CD4-positive, alpha-beta T cell (primary cell): ENCODE measurements around the gene WAC. TPM values are rescaled to one million over a fixed set of nuclear protein-coding genes. Genes with fewer than 3 reads are reported as not detected.
A peak's percentile ranks its signal among the peaks of the same experiment; 100 is the strongest.
"Not testable (repeated sequence)": the region's sequence is repeated elsewhere in the genome, so short reads cannot be mapped to it uniquely, and the experiment has no call there.

ENCODE experiments used
- ATAC-seq: fragments of 200-7000 bp; cut with Tn5 transposase; one replicate; pipeline ENCODE4 v1.10.0; 2022; ENCODE audit warnings: mild to moderate bottlenecking; ENCODE audit not compliant: poor library complexity
- CTCF ChIA-PET: fragments of 350-600 bp; sonication (Branson Sonifier 250); formaldehyde crosslinking; loops from one replicate; lab custom pipeline; 2021; ENCODE audit warnings: antibody characterized with exemption, inconsistent platforms; lab: Charles Lee
- POLR2A ChIA-PET: fragments of 350-600 bp; sonication (Branson Sonifier 250); formaldehyde crosslinking; loops from one replicate; lab custom pipeline; 2021; ENCODE audit warnings: antibody characterized with exemption, inconsistent platforms; lab: Charles Lee
- DNase-seq, 14 experiments: peaks; one replicate each; pipeline ENCODE4 v3.0.0-alpha.2; 2013 to 2020; ENCODE audit warnings: mixed read lengths in 2 of 14
- H3K27ac ChIP-seq, 2 donors: one replicate each; pipeline versions ENCODE4 v1.5.1 to v1.7.0; 2013; ENCODE audit warnings: low read length in 2 of 2, low read depth in 1 of 2, mild to moderate bottlenecking in 1 of 2
- H3K27me3 ChIP-seq, 2 experiments: 1 replicate in 1 of 2; 2 replicates in 1 of 2; pipeline versions ENCODE4 v1.6.1 to v1.7.0; 2013; ENCODE audit warnings: low read length in 2 of 2, control low read depth in 1 of 2, mild to moderate bottlenecking in 1 of 2, moderate library complexity in 1 of 2; ENCODE audit not compliant: insufficient read depth in 2 of 2, control insufficient read depth in 1 of 2
- H3K36me3 ChIP-seq: one replicate; pipeline ENCODE4 v1.6.1; 2013; ENCODE audit warnings: low read length, control low read depth; ENCODE audit not compliant: insufficient read depth
- H3K4me1 ChIP-seq: one replicate; pipeline ENCODE4 v1.6.1; 2013; ENCODE audit warnings: low read length, control low read depth; ENCODE audit not compliant: insufficient read depth
- H3K4me3 ChIP-seq: one replicate; pipeline ENCODE4 v1.5.1; 2013; ENCODE audit warnings: mild to moderate bottlenecking, low read length, moderate library complexity
- H3K9me3 ChIP-seq, 2 experiments: 1 replicate in 1 of 2; 2 replicates in 1 of 2; pipeline versions ENCODE4 v1.6.1 to v1.7.0; 2013; ENCODE audit warnings: low read length in 2 of 2, mild to moderate bottlenecking in 2 of 2, control low read depth in 1 of 2, moderate library complexity in 1 of 2; ENCODE audit not compliant: control insufficient read depth in 1 of 2, insufficient read depth in 1 of 2
- H3K27ac Mint-ChIP-seq: one replicate; pipeline ENCODE4 v1.8.0; 2020; ENCODE audit warnings: mixed read lengths
- H3K27me3 Mint-ChIP-seq: one replicate; pipeline ENCODE4 v1.8.0; 2021; ENCODE audit warnings: mixed read lengths
- H3K36me3 Mint-ChIP-seq: one replicate; pipeline ENCODE4 v1.8.0; 2021; ENCODE audit warnings: low read depth, mixed read lengths
- H3K4me1 Mint-ChIP-seq: one replicate; pipeline ENCODE4 v1.8.0; 2021; ENCODE audit warnings: low read depth, mixed read lengths
- H3K4me3 Mint-ChIP-seq: one replicate; pipeline ENCODE4 v1.8.0; 2020; ENCODE audit warnings: mild to moderate bottlenecking, mixed read lengths
- H3K9me3 Mint-ChIP-seq: one replicate; pipeline ENCODE4 v1.8.0; 2020; ENCODE audit warnings: mixed read lengths
- CTCF ChIP-seq: fragments of 200-600 bp; IDR thresholded peaks from one replicate; pipeline ENCODE4 v1.8.0; 2022; ENCODE audit warnings: antibody characterized with exemption, mild to moderate bottlenecking
- intact Hi-C, 2 experiments: fragments of 100-400 bp; cut with DNase I in 1 of 2; cut with micrococcal nuclease in 1 of 2; formaldehyde crosslinking; loops; one replicate each; pipeline versions ENCODE4 v1.15.1 to v1.9.0; 2023 to 2025; cut with DNase I, micrococcal nuclease
- total RNA-seq, 174 experiments: library from RNA in 2 of 174; stranded (reverse) in 2 of 174; gene quantifications; one replicate each; pipeline ENCODE4 v1.2.3 and lab custom pipeline; 2021 to 2026

Gene WAC
- total RNA-seq, 2 experiments from 2014 or later = 169 to 177 TPM

GRCh38 chr10:28571265-28571664, 38.3 kb downstream of the WAC start:
- peaks cover 92% of the 10 kb centered on the region for H3K4me1 Mint-ChIP-seq
- intact Hi-C loops = no loop called here
- H3K27me3 Mint-ChIP-seq = no peaks in the 10 kb centered on the region
- Histone ChIP-seq H3K4me1 (peaks cover 29% of the 10 kb centered on the region), H3K9me3 (no peaks in the 10 kb centered on the region), H3K36me3 (peaks cover 34% of the 10 kb centered on the region), H3K27me3 (no peaks in the 10 kb centered on the region), H3K4me3 (no peak overlapping the region), H3K27ac (no peak overlapping the region)
- no peak overlapping the region for H3K4me3 Mint-ChIP-seq
- ATAC-seq (no peak), DNase-seq (no peak)
- peak overlapping the region; percentile 3 for H3K27ac Mint-ChIP-seq
- peaks cover 88% of the 10 kb centered on the region for H3K36me3 Mint-ChIP-seq
- no peaks in the 10 kb centered on the region for H3K9me3 Mint-ChIP-seq
- no peak for TF ChIP-seq CTCF
- CTCF ChIA-PET = interaction anchor here (1.0 kb wide), 1 partner anchor 32 kb away, joined by 3 read pairs; no protein-coding TSS in a partner anchor
- POLR2A ChIA-PET = interaction anchor here (1.5 kb wide), 1 partner anchor 17 kb away, joined by 6 read pairs; no protein-coding TSS in a partner anchor

- ChIA-PET CTCF (interaction anchor here (0.6 to 1.7 kb wide), 2 partner anchors 14 to 1754 kb away, joined by 3 to 5 read pairs; no protein-coding TSS in a partner anchor), POLR2A (interaction anchor here (2.4 kb wide), 1 partner anchor 10 kb away, joined by 5 read pairs; no protein-coding TSS in a partner anchor)
- ATAC-seq, intact Hi-C loops, H3K27ac ChIP-seq, H3K4me3 ChIP-seq, DNase-seq, H3K27me3 Mint-ChIP-seq, H3K9me3 ChIP-seq, H3K9me3 Mint-ChIP-seq, H3K27me3 ChIP-seq, H3K4me3 Mint-ChIP-seq: not testable (repeated sequence)
- Histone ChIP-seq H3K36me3 (peaks cover 26% of the 10 kb centered on the region), H3K4me1 (peaks cover 19% of the 10 kb centered on the region)
- Mint-ChIP-seq H3K4me1 (peaks cover 86% of the 10 kb centered on the region), H3K27ac (peak overlapping the region; percentile 19), H3K36me3 (peaks cover 79% of the 10 kb centered on the region)
Measured at GRCh38 chr10:28574214-28574613, 41.3 kb downstream of the WAC start.

DNA sequence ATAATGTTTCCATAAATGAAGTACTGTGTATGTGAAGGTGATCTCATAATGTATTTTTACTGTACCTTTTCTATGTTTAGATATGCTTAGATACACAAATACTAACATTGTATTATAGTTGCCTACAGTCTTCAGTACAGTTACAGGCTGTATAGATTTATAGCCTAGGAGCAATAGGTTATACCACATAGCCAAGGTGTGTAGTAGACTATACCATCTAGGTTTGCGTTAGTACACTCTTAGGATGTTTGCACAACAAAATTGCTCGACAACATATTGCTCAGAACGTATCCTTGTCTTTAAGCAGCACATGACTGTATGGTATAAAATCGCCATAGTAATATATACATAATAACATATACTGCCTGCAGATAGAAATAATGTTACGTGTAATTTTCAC, 42.9 kb downstream of the WAC start:
- H3K4me1 Mint-ChIP-seq = peaks cover 86% of the 10 kb centered on the region
- Histone ChIP-seq H3K27me3 (no peaks in the 10 kb centered on the region), H3K9me3 (no peaks in the 10 kb centered on the region), H3K36me3 (peaks cover 31% of the 10 kb centered on the region), H3K27ac (no peak overlapping the region), H3K4me3 (no peak overlapping the region), H3K4me1 (peaks cover 19% of the 10 kb centered on the region)
- intact Hi-C loops = loop anchor here in 1 of 2 experiments (5.0 kb wide), 1 partner anchor 34 kb away; no protein-coding TSS in a partner anchor
- H3K27ac Mint-ChIP-seq = peak overlapping the region; percentile 5
- ChIA-PET POLR2A (interaction anchor here (2.4 kb wide), 1 partner anchor 8 kb away, joined by 5 read pairs; no protein-coding TSS in a partner anchor), CTCF (no interaction called here)
- no peaks in the 10 kb centered on the region for H3K27me3 Mint-ChIP-seq
- DNase-seq (no peak), ATAC-seq (no peak)
- H3K9me3 Mint-ChIP-seq = no peaks in the 10 kb centered on the region
- H3K36me3 Mint-ChIP-seq = peaks cover 82% of the 10 kb centered on the region
- TF ChIP-seq CTCF = no peak
- no peak overlapping the region for H3K4me3 Mint-ChIP-seq
